Astrocyte of the spinal cord (primary cell): ENCODE measurements around the gene DNAJB1.
A peak's percentile ranks its signal among the peaks of the same experiment; 100 is the strongest.

Source experiments
- DNase-seq: peaks from one replicate; pipeline ENCODE4 v3.0.0; 2011; ENCODE audit warnings: low read depth, low spot score
- H3K4me3 ChIP-seq: 2 replicates; pipeline ENCODE4 v1.5.1; 2011; ENCODE audit warnings: low read depth, mild to moderate bottlenecking, low read length, moderate library complexity
- CTCF ChIP-seq: IDR thresholded peaks from 2 replicates; pipeline ENCODE4 v1.5.1; 2012; ENCODE audit warnings: low read depth, mild to moderate bottlenecking, low read length, inconsistent platforms
- in situ Hi-C: cut with HindIII; loops from 2 replicates; pipeline ENCODE4 v1.10.0; 2017; ENCODE audit warnings: low sequenced_read_pairs

The DNAJB1 gene

GRCh38 chr19:14563989-14564651, 45.9 kb upstream of the DNAJB1 start:
- DNase-seq: peak; percentile 9
- no peak for TF ChIP-seq CTCF
- H3K4me3 ChIP-seq: no peak overlapping the region
- in situ Hi-C loops: no loop called here

GRCh38 chr19:14563590-14563926, 45.4 kb upstream of the DNAJB1 start:
- no peak for DNase-seq
- H3K4me3 ChIP-seq: no peak overlapping the region
- no peak for TF ChIP-seq CTCF
- in situ Hi-C loops: no loop called here

GRCh38 chr19:14562660-14563589, 44.7 kb upstream of the DNAJB1 start:
- no peak for DNase-seq
- in situ Hi-C loops: no loop called here
- no peak overlapping the region for H3K4me3 ChIP-seq
- TF ChIP-seq CTCF: no peak

- no peak for DNase-seq
- in situ Hi-C loops: no loop called here
- TF ChIP-seq CTCF: no peak
- no peak overlapping the region for H3K4me3 ChIP-seq
Observed at GRCh38 chr19:14561847-14562351, 43.7 kb upstream of the DNAJB1 start.

GRCh38 chr19:14561249-14561648, 43.1 kb upstream of the DNAJB1 start:
- in situ Hi-C loops: no loop called here
- H3K4me3 ChIP-seq: no peak overlapping the region
- no peak for TF ChIP-seq CTCF
- DNase-seq: no peak

GRCh38 chr19:14560776-14561108, 42.5 kb upstream of the DNAJB1 start:
- no peak for TF ChIP-seq CTCF
- in situ Hi-C loops: no loop called here
- H3K4me3 ChIP-seq: no peak overlapping the region
- DNase-seq: no peak
